PC-9 (cell line): ENCODE measurements around the gene FJX1.

Experiments used
- CTCF ChIP-seq: fragments of 200-600 bp; sonication (generic); conservative IDR thresholded peaks from 2 replicates; pipeline ENCODE4 v1.6.1; 2017; ENCODE audit warnings: mixed run types, antibody characterized with exemption, mild to moderate bottlenecking, moderate library complexity
- EZH2 ChIP-seq: fragments of 200-600 bp; sonication (generic); IDR thresholded peaks from 2 replicates; pipeline ENCODE4 v1.8.0; 2017; ENCODE audit warnings: antibody characterized with exemption, low read depth

- no peak for TF ChIP-seq CTCF
- TF ChIP-seq EZH2, result no peak
Observed at GRCh38 chr11:35624781-35625180, 6.5 kb downstream of the FJX1 start.
